ENCODE measurements around the gene NKX6-1. TPM values are rescaled to one million over a fixed set of nuclear protein-coding genes. Genes with fewer than 3 reads are reported as not detected.

Gene NKX6-1
- polyA plus RNA-seq, 3 donors = 0.03 to 3.2 TPM; not detected in 1

DNA sequence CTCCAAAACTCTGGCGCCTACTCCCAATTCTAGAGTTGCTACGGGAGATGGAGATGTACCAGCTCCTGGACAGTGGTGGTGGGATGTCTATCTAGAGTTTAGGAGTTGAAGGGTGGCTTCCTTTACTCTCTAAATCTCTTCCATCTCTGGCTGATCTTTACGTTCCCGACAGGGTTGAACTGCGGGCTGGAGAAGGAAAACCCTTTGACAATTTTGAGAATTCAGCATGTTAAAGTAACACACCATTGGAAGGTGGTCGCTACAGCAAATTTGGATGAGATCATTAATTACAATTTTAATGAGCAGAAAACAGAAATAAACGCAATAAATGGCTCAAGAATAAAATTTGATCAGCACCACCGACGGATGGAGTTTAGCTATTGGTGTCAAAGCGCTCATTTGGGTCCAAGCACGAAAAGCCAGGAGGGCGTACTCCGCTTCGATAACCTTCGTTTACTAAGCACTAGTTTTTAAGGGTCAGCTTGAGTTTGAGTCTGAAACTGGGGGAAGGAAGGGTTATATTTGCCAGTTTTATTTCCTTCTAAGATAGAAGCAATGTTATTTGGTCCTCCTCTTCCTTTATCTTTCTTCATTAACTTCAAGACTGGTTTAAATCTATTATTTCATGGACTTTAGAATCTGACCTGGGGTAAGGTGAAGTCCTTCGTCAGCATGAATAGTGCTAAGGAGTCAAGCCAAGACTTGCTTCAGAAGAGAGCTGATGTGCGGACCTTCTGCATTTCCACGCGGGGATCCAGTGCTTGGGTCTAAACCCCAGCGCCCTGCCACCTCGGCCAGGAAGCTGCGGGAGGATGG is 1.5 kb upstream of the NKX6-1 start:
- WGBS, 3 donors = 15 to 66% (median 18%) methylated on average over 22 of the region's 22 CpGs
- H3K27ac ChIP-seq (ENCODE audit: low read depth, low read length) = no peak overlapping the region

DNA sequence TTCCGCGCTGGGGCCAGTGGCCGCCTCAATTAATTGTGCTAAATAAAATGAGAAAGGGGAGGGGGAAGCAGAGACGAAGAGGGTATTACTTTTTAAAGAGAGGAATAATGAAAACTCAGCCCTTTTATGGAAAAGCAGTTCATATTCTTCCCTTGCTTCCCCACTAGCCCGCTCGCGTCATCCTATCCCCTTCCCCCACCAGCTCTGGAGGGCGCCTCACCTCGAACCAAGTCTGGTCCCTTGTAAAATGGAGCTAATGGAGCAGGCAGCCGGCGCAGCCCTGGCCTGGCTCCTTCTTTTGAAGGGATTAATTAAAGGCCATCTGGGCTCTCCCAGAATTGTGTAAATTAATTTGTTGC is 511 bp upstream of the NKX6-1 start:
- 1 to 5% (median 5%) methylated on average over 11 of the region's 11 CpGs for WGBS, 3 donors

GRCh38 chr4:84498203-84498934 is 723 bp downstream of the NKX6-1 start:
- no peak overlapping the region for H3K27ac ChIP-seq (ENCODE audit: low read depth, low read length)

More for the DNA sequence above, 511 bp upstream of the NKX6-1 start:
- H3K27ac ChIP-seq (ENCODE audit: low read depth, low read length) = no peak overlapping the region

DNA sequence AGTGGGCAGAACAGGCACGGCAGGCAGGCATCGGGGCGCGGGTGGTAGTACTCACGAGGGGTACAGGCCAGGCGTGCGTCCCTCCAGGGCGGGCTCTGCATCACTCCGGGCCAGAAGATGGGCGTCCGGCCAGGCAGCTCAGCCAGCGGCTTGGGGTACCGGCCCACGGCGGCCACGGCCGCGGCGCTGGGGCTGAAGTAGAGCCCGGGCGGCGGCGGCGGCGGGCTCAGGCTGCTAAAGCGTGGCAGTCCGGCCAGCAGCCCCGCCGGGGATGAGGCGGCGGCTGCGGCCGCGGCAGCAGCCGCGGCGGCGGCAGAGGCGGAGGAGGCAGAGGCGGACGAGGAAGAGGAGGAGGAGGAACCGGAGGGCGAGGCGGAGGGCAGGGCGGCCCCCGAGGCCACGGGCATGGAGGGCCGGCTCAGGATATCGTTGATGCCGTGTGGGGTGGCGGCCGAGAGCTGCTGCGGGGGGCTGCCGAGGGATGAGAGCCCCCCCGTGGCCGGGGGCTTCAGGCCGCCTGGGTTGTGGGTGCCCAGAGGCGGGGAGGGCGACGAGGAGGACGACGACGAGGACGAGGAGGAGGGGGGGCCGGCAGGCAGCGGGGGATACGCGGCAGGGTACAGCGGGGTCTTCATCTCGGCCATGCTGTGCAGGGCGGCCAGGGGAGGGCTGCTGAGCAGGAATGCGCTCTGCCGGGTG is 1.4 kb downstream of the NKX6-1 start:
- no peak overlapping the region for H3K27ac ChIP-seq (ENCODE audit: low read depth, low read length)
- WGBS, 3 donors = 2 to 5% (median 2%) methylated on average over 53 to 73 of the region's 73 CpGs

More at GRCh38 chr4:84498203-84498934, 723 bp downstream of the NKX6-1 start:
- 1% methylated on average over 63 of the region's 63 CpGs for WGBS, 3 donors

DNA sequence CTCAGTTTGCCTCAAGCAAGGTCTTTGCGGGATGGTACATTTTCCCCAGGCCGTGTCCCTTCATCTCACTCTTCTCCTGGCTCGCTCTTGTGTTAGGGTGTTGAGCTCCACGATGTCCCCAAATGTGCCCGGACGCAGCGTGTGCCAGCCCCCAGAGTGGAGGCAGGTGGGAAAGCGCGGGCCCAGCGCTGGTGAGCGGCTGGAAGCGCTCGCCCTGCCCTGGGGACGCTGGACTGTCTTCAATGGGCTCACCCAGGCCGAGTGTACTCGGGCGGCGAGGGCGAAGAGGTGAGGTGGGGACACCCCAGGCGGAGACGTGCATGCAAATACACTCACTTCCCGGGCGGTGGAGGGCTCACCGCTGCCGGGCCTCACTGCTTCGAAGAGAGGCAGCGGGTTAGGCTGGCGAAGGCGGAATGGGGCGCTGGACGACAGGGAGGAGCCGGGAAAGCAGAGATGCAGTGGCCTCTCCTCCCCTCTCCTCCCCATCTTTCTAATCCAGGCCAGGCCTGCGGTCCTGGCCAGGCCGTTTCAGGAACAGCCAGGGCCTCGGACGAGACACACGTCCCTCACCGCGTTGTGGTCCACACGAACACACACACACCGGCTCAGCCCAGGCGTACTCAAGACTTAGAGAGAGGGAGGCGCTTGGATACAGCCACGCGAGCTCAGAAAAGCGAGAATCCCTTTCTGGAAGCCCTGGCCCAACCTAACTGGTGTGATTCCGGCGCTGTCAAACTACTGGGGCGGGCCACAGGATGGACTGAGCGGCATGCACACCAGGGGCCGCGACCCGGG is 2.2 kb downstream of the NKX6-1 start:
- no peak overlapping the region for H3K27ac ChIP-seq (ENCODE audit: low read depth, low read length)
- 10 to 19% (median 12%) methylated on average over 52 to 53 of the region's 53 CpGs for WGBS, 3 donors

DNA sequence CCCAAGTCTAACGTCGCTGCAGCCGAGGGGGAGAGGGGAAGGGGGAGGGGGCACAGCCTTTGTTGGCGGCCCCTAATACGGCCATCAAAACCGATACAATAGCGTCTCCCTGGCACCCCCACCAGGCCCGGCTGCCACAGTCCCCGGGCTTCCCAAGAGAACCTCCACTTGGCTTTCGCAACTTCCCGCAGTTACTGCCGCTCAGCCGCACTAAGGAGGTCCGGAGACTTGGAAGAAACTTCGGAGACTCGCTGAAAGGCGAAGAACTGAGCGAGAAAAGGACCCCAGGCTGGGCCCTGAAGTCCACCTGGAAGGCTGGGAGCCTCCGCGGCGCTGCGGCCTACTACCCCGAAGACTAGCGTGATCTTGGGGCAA is 2.8 kb downstream of the NKX6-1 start:
- no peak overlapping the region for H3K27ac ChIP-seq (ENCODE audit: low read depth, low read length)
- WGBS, 3 donors = 12 to 29% (median 12%) methylated on average over 24 of the region's 24 CpGs

GRCh38 chr4:84495794-84496261 is 3.3 kb downstream of the NKX6-1 start:
- WGBS, 3 donors = 11 to 40% (median 11%) methylated on average over 23 of the region's 23 CpGs
- no peak overlapping the region for H3K27ac ChIP-seq (ENCODE audit: low read depth, low read length)

DNA sequence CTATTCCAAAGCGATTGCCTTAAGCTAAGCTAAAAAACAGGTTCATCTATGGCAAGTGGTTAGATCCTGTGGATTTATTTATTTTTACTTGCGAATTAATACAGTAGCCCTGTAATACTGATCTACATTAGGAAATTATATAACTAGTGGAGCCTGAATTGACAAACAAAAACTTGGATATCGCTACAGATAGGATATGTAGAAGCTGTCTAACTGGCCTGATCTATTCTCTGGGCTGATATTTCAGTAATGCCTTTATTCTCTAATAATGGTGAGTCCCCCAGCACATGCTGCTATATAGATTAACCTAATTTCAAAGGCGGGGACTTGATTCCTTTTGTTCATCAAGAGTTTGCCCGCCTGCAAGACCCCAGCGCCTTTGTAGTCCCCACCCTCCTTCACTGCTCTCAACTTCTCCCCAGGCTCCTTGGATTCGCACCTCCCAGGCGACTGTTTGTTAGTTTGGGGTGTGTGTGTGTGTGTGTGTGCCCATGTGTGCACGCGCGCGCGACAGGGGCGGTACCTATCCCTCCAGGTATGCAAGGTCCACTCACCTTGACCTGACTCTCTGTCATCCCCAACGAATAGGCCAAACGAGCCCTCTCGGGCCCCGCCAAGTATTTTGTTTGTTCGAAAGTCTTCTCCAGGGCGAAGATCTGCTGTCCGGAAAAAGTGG is 3.8 kb downstream of the NKX6-1 start:
- H3K27ac ChIP-seq (ENCODE audit: low read depth, low read length) = no peak overlapping the region
- 13 to 40% (median 16%) methylated on average over 21 of the region's 21 CpGs for WGBS, 3 donors

- H3K27ac ChIP-seq (ENCODE audit: low read depth, low read length) = no peak overlapping the region
- WGBS, 3 donors = 44 to 67% (median 48%) methylated on average over 2 of the region's 2 CpGs
These were observed 4.6 kb downstream of the NKX6-1 start for GRCh38 chr4:84494531-84494930.

GRCh38 chr4:84494076-84494475 is 5.0 kb downstream of the NKX6-1 start:
- 20 to 55% (median 24%) methylated on average over 2 of the region's 2 CpGs for WGBS, 3 donors
- no peak overlapping the region for H3K27ac ChIP-seq (ENCODE audit: low read depth, low read length)

DNA sequence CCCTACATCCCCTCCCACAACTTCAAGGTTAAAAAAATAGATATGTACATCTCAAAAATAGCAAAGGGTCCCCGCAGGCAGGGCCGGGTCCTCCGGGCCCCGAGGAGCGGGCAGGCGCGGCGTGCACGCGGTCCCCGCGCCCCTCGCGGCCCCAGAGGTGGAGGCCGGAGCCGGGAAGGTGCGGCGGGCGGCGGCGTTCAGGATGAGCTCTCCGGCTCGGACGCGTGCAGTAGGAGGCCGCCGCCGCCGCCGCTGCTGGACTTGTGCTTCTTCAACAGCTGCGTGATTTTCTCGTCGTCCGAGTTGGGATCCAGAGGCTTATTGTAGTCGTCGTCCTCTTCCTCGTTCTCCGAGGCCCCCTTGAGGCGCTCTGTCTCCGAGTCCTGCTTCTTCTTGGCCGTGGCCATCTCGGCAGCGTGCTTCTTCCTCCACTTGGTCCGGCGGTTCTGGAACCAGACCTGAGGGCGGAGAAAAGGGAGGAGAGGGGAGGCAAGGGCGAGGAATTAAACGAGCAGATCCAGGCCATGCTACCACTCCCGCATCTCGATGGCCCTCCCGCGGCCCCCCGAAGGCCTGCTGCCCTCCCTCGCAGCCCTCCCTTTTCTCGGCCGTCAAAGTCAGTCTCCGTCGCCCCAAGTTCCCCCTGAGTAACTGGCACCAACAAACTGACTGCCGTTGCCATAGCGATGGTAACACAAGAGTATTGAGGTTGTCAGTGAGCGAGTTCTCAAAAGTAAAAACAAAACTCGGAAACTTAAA is 5.8 kb downstream of the NKX6-1 start:
- no peak overlapping the region for H3K27ac ChIP-seq (ENCODE audit: low read depth, low read length)
- 3 to 7% (median 4%) methylated on average over 57 to 62 of the region's 62 CpGs for WGBS, 3 donors

- no peak overlapping the region for H3K27ac ChIP-seq (ENCODE audit: low read depth, low read length)
- WGBS, 3 donors = 6 to 14% (median 10%) methylated on average over 28 of the region's 28 CpGs
These were observed 6.4 kb downstream of the NKX6-1 start for GRCh38 chr4:84492737-84493091.

- 9 to 22% (median 11%) methylated on average over 12 of the region's 12 CpGs for WGBS, 3 donors
- no peak overlapping the region for H3K27ac ChIP-seq (ENCODE audit: low read depth, low read length)
These were observed 6.8 kb downstream of the NKX6-1 start for GRCh38 chr4:84492290-84492689.

GRCh38 chr4:84491481-84491880 is 7.6 kb downstream of the NKX6-1 start:
- 23 to 68% (median 23%) methylated on average over 6 of the region's 6 CpGs for WGBS, 3 donors
- H3K27ac ChIP-seq (ENCODE audit: low read depth, low read length) = no peak overlapping the region

- 41 to 71% (median 43%) methylated on average over 1 of the region's 1 CpG for WGBS, 3 donors
- no peak overlapping the region for H3K27ac ChIP-seq (ENCODE audit: low read depth, low read length)
These were observed 8.4 kb downstream of the NKX6-1 start for GRCh38 chr4:84490663-84491062.

GRCh38 chr4:84484236-84484635 is 14.9 kb downstream of the NKX6-1 start:
- 16 to 59% (median 29%) methylated on average over 4 of the region's 4 CpGs for WGBS, 3 donors
- H3K27ac ChIP-seq (ENCODE audit: low read depth, low read length) = no peak overlapping the region

DNA sequence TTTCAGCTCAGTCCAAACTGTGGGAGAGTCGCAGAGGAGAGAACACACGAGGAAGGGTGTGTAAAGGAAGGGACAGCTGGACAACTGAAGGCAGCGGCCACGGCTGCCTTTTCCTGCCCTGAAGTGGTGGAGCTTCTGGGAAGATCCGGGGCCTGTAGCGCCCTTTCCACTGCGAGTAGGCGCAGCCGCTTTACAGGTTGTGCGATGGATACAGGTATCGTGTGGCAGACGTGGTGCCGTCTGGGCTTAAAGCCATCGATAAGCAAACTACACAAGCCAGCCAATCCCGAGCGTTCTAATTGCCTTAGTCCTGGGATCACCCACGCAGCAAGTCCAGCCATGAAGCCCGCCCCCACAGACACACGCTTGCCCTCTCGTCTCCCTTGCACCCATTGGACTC is 15.4 kb downstream of the NKX6-1 start:
- H3K27ac ChIP-seq (ENCODE audit: low read depth, low read length) = no peak overlapping the region
- WGBS, 3 donors = 7 to 60% (median 8%) methylated on average over 20 of the region's 20 CpGs
